Osteoblast (primary cell): ENCODE results near the gene MZB1. TPM values are rescaled to one million over a fixed set of nuclear protein-coding genes. Genes with fewer than 3 reads are reported as not detected.
A peak's percentile ranks its signal among the peaks of the same experiment; 100 is the strongest.
"Not testable (repeated sequence)": the region's sequence is repeated elsewhere in the genome, so short reads cannot be mapped to it uniquely, and the experiment has no call there.

Experiments used
- DNase-seq: peaks from one replicate; pipeline ENCODE4 v3.0.0; 2011; ENCODE audit warnings: low spot score, mixed read lengths; ENCODE audit not compliant: insufficient read length; ENCODE audit errors: missing footprints
- H2AFZ ChIP-seq: 2 replicates; pipeline ENCODE4 v1.6.0; 2011; ENCODE audit warnings: mild to moderate bottlenecking, low read length
- H3K27ac ChIP-seq: 2 replicates; pipeline ENCODE4 v1.5.1; 2011; ENCODE audit warnings: mild to moderate bottlenecking, low read depth, low read length, moderate library complexity
- H3K27me3 ChIP-seq: 2 replicates; pipeline ENCODE4 v1.6.0; 2012; ENCODE audit warnings: mild to moderate bottlenecking, control low read depth, inconsistent platforms, low read length, moderate library complexity; ENCODE audit not compliant: insufficient read depth
- H3K36me3 ChIP-seq: 2 replicates; pipeline ENCODE4 v1.5.1; 2011; ENCODE audit warnings: mild to moderate bottlenecking, low read length, control low read depth, moderate library complexity; ENCODE audit not compliant: insufficient read depth
- H3K4me1 ChIP-seq: 2 replicates; pipeline ENCODE4 v1.5.1; 2011; ENCODE audit warnings: mild to moderate bottlenecking, low read length, control low read depth, moderate library complexity; ENCODE audit not compliant: insufficient read depth
- H3K4me2 ChIP-seq: 2 replicates; pipeline ENCODE4 v1.6.0; 2011; ENCODE audit warnings: mild to moderate bottlenecking, low read length; ENCODE audit not compliant: insufficient read depth
- H3K4me3 ChIP-seq: fragments of 200-600 bp; sonication (generic); 3 replicates; pipeline ENCODE4 v1.5.1; 2012; ENCODE audit warnings: mild to moderate bottlenecking, low read length, inconsistent platforms; ENCODE audit not compliant: insufficient read depth
- H3K79me2 ChIP-seq: 2 replicates; pipeline ENCODE4 v1.6.0; 2012; ENCODE audit warnings: mild to moderate bottlenecking, low read length, control low read depth, inconsistent platforms; ENCODE audit not compliant: insufficient read depth
- H3K9me3 ChIP-seq: 2 replicates; pipeline ENCODE4 v1.5.1; 2011; ENCODE audit warnings: low read depth, low read length, control low read depth
- H4K20me1 ChIP-seq: 2 replicates; pipeline ENCODE4 v1.6.0; 2012; ENCODE audit warnings: mild to moderate bottlenecking, low read length, control low read depth; ENCODE audit not compliant: insufficient read depth
- total RNA-seq: library from RNA; depleted of rRNA; stranded (reverse); fragments of >200 nt; gene quantifications from 2 replicates; pipeline ENCODE4 v1.2.3, GENCODE V29; 2012
- TF ChIP-seq, protein P1 (sequence below): IDR thresholded peaks from 2 replicates; pipeline ENCODE4 v1.5.1; 2011; ENCODE audit warnings: mild to moderate bottlenecking, low read depth, low read length, moderate library complexity; ENCODE audit errors: extremely low read depth

MZB1 gene
- total RNA-seq, 1 donor: not detected

DNA sequence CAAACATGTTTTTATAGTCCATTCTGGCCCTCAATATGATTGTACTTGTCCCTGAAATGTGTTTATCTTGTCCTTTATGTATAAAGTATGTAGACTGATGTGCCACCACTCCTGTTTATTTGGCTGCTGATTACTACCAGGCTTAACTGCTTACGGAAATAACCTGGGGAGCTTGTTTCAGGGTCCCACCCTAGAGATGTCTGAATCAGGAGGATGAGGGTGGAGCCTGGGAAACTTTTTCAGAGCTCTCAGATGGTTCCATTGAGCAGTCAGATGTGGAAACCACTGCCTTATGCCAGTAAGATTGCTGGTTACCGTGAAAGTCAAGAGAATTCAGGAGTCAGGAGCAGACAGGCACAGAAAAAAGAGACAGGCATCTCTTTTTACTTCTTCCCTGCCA lies 25.8 kb downstream of the MZB1 start:
- Histone ChIP-seq H3K36me3 (peaks cover 39% of the 10 kb centered on the region), H3K27me3 (no peaks in the 10 kb centered on the region), H3K4me3 (no peak overlapping the region), H4K20me1 (peaks cover 18% of the 10 kb centered on the region), H2AFZ (no peak overlapping the region), H3K4me1 (peaks cover 16% of the 10 kb centered on the region), H3K27ac (no peak overlapping the region), H3K9me3 (no peaks in the 10 kb centered on the region), H3K79me2 (peaks cover 55% of the 10 kb centered on the region), H3K4me2 (no peak overlapping the region)
- TF ChIP-seq, protein P1, sequence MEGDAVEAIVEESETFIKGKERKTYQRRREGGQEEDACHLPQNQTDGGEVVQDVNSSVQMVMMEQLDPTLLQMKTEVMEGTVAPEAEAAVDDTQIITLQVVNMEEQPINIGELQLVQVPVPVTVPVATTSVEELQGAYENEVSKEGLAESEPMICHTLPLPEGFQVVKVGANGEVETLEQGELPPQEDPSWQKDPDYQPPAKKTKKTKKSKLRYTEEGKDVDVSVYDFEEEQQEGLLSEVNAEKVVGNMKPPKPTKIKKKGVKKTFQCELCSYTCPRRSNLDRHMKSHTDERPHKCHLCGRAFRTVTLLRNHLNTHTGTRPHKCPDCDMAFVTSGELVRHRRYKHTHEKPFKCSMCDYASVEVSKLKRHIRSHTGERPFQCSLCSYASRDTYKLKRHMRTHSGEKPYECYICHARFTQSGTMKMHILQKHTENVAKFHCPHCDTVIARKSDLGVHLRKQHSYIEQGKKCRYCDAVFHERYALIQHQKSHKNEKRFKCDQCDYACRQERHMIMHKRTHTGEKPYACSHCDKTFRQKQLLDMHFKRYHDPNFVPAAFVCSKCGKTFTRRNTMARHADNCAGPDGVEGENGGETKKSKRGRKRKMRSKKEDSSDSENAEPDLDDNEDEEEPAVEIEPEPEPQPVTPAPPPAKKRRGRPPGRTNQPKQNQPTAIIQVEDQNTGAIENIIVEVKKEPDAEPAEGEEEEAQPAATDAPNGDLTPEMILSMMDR: no peak
- no peak for DNase-seq

DNA sequence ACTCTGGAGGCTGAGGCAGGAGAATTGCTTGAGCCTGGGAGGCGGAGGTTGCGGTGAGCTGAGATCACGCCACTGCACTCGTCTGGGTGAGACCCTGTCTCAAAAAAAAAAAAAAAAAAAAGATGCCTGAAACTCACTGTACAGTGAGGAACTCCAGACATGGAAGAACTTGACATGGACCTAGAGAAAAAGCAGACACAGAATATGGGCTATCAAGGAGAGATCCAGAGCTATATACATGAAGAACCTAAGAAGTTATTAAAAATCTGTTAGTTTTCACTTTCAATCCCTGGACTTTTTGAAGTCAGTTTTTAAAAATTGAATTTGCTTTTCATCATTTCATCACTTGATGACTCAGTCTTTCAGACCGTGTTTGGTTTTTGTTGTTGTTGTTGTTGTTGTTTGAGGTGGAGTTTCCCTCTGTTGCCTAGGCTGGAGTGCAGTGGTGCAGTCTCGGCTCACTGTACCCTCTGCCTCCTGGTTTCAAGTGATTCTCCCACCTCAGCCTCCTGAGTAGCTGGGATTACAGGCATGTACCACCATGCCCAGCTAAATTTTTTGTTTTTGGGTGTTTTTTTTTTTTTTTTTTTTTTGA lies 27.8 kb downstream of the MZB1 start:
- TF ChIP-seq, protein P1: no peak
- H3K36me3 ChIP-seq: peaks cover 31% of the 10 kb centered on the region
- no peak for DNase-seq
- H3K4me3 ChIP-seq: no peak overlapping the region
- peaks cover 70% of the 10 kb centered on the region for H3K79me2 ChIP-seq
- H3K27me3 ChIP-seq: no peaks in the 10 kb centered on the region
- H3K4me2 ChIP-seq: no peak overlapping the region
- no peaks in the 10 kb centered on the region for H3K9me3 ChIP-seq
- peak overlapping the region; percentile 20 for H3K27ac ChIP-seq
- no peak overlapping the region for H2AFZ ChIP-seq
- H3K4me1 ChIP-seq: peaks cover 10% of the 10 kb centered on the region
- peaks cover 36% of the 10 kb centered on the region for H4K20me1 ChIP-seq

DNA sequence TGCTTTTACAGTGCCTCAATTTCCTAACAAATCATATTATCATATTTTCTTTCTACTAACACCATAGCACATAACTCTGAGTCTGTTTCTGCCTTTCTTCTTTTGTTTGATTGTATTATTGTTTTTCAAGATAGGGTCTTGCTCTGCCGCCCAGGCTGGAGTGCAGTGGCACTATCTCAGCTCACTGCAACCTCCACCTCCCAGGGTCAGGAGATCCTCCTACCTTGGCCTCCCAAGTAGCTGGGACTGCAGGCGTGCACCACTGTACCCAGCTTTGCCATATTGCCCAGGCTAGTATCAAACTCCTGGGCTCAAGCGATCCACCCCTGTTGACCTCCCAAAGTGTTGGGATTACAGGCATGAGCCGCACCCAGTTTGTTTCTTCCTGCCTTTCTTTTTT lies 29.3 kb downstream of the MZB1 start:
- Histone ChIP-seq H3K79me2 (peaks cover 81% of the 10 kb centered on the region), H3K27ac (no peak overlapping the region), H3K4me2 (no peak overlapping the region), H3K4me3 (no peak overlapping the region), H2AFZ (no peak overlapping the region), H4K20me1 (peaks cover 42% of the 10 kb centered on the region), H3K4me1 (peaks cover 10% of the 10 kb centered on the region), H3K36me3 (peaks cover 15% of the 10 kb centered on the region), H3K27me3 (no peaks in the 10 kb centered on the region), H3K9me3 (no peaks in the 10 kb centered on the region)
- no peak for DNase-seq
- TF ChIP-seq, protein P1: no peak

DNA sequence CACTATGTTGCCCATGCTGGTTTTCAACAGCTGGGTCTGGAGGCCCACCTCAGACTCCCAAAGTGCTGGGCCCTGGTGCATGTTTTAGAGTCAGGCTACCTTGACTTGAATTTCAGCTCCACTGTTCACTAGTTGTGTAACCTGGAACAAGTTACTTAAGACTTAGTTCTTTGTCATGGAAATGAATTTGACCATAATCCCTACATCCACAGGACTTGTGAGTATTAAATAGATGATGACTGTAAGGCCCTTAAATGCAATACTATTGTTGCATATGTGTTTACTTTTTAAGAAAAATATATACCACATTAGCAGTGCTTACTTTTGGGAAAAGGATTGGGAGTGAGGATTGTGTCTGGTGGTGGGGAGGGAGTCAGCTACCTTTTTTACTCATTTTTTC lies 31.6 kb downstream of the MZB1 start:
- H3K36me3 ChIP-seq: peaks cover 8% of the 10 kb centered on the region
- no peak overlapping the region for H3K27ac ChIP-seq
- no peak for DNase-seq
- H3K4me3 ChIP-seq: no peak overlapping the region
- H3K9me3 ChIP-seq: no peaks in the 10 kb centered on the region
- TF ChIP-seq, protein P1: no peak
- no peaks in the 10 kb centered on the region for H3K27me3 ChIP-seq
- H3K4me2 ChIP-seq: no peak overlapping the region
- peaks cover 59% of the 10 kb centered on the region for H4K20me1 ChIP-seq
- no peak overlapping the region for H2AFZ ChIP-seq
- peaks cover 10% of the 10 kb centered on the region for H3K4me1 ChIP-seq
- peaks cover 92% of the 10 kb centered on the region for H3K79me2 ChIP-seq

DNA sequence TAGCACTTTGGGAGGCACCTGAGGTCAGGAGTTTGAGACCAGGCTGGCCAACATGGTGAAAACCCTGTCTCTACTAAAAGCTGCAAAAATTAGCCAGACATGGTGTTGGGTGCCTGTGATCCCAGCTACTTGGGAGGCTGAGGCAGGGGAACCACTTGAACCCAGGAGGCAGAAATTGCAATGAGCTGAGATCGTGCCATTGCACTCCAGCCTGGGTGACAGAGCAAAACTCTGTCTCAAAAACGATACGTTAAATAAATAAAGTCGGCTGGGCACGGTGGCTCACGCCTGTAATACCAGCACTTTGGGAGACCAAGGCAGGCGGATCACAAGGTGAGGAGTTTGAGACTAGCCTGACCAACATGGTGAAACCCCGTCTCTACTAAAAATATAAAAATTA lies 33.8 kb downstream of the MZB1 start:
- not testable (repeated sequence) for H3K4me3 ChIP-seq, H3K4me1 ChIP-seq, H3K9me3 ChIP-seq, H2AFZ ChIP-seq, DNase-seq, H3K27me3 ChIP-seq, H3K4me2 ChIP-seq, H3K27ac ChIP-seq, H3K36me3 ChIP-seq
- Histone ChIP-seq H4K20me1 (peaks cover 67% of the 10 kb centered on the region), H3K79me2 (peaks cover 95% of the 10 kb centered on the region)
